DMS153 treated with DMSO at 0.1 percent for 48 hours (cell line): Measurements from ENCODE around the gene MAP2K2.

Source experiments
- DNase-seq: peaks from one replicate; lab custom pipeline; 2025; ENCODE audit not compliant: unreplicated experiment; lab: John Stamatoyannopoulos, UW

The MAP2K2 gene

GRCh38 chr19:4081441-4082129 is 42.3 kb downstream of the MAP2K2 start:
- DNase-seq, result no peak

- DNase-seq, result no peak
Observed at GRCh38 chr19:4080473-4080872, 43.4 kb downstream of the MAP2K2 start.

GRCh38 chr19:4077800-4078684 is 45.9 kb downstream of the MAP2K2 start:
- DNase-seq, result no peak

- no peak for DNase-seq
Observed at GRCh38 chr19:4077007-4077374, 46.9 kb downstream of the MAP2K2 start.

- no peak for DNase-seq
Observed at GRCh38 chr19:4075373-4075772, 48.5 kb downstream of the MAP2K2 start.

- DNase-seq, result no peak
Observed at GRCh38 chr19:4071610-4072009, 52.3 kb downstream of the MAP2K2 start.

- no peak for DNase-seq
Observed at GRCh38 chr19:4069331-4069959, 54.5 kb downstream of the MAP2K2 start.

GRCh38 chr19:4068047-4068966 is 55.6 kb downstream of the MAP2K2 start:
- DNase-seq, result no peak

GRCh38 chr19:4067396-4068046 is 56.4 kb downstream of the MAP2K2 start:
- no peak for DNase-seq

- no peak for DNase-seq
Observed at GRCh38 chr19:4066682-4067395, 57.1 kb downstream of the MAP2K2 start, which contains the start of gene ZBTB7A. Gene ZBTB7A (minus strand): TSS chr19:4066899. CDS start chr19:4055232, 11,667 bp downstream.

- no peak for DNase-seq
Observed at GRCh38 chr19:4066176-4066606, 57.7 kb downstream of the MAP2K2 start.

GRCh38 chr19:4065430-4066175 is 58.3 kb downstream of the MAP2K2 start:
- peak; percentile 79 for DNase-seq

GRCh38 chr19:4064496-4065260 is 59.2 kb downstream of the MAP2K2 start:
- no peak for DNase-seq

- no peak for DNase-seq
Observed at GRCh38 chr19:4064149-4064495, 59.8 kb downstream of the MAP2K2 start.

GRCh38 chr19:4063369-4064148 is 60.4 kb downstream of the MAP2K2 start:
- no peak for DNase-seq

- DNase-seq, result no peak
Observed at GRCh38 chr19:4062419-4063368, 61.2 kb downstream of the MAP2K2 start.
